SH-SY5Y (cell line): Measurements from ENCODE around the gene NUDT7.

ENCODE experiments used
- GATA2 ChIP-seq: IDR thresholded peaks from 2 replicates; pipeline ENCODE4 v1.6.1; 2011; ENCODE audit warnings: mild to moderate bottlenecking, low read depth, low read length
- GATA3 ChIP-seq: IDR thresholded peaks from 2 replicates; pipeline ENCODE4 v1.6.1; 2011; ENCODE audit warnings: low read depth, mild to moderate bottlenecking, low read length, moderate library complexity

- TF ChIP-seq GATA2: no peak
- TF ChIP-seq GATA3: no peak
Observed at GRCh38 chr16:77759821-77760220, 37.5 kb downstream of the NUDT7 start.
